Measurements from ENCODE around the gene AJAP1.

The AJAP1 gene

GRCh38 chr1:4655674-4656532, 1.5 kb downstream of the AJAP1 start:
- peak; percentile 6 for TF ChIP-seq CTCF (IDR thresholded peaks at IDR 0.05; ENCODE audit: borderline replicate concordance, control extremely low read depth, extremely low read depth, insufficient read depth, missing control alignments)
- peak; percentile 49 for DNase-seq (ENCODE audit: low spot score)
- in situ Hi-C loops (cut with MboI; ENCODE audit: low sequenced_read_pairs, unreplicated experiment) = no loop called here

GRCh38 chr1:4656533-4657140, 2.2 kb downstream of the AJAP1 start:
- no peak for TF ChIP-seq CTCF (IDR thresholded peaks at IDR 0.05; ENCODE audit: borderline replicate concordance, control extremely low read depth, extremely low read depth, insufficient read depth, missing control alignments)
- in situ Hi-C loops (cut with MboI; ENCODE audit: low sequenced_read_pairs, unreplicated experiment) = no loop called here
- DNase-seq (ENCODE audit: low spot score) = no peak

GRCh38 chr1:4657244-4657789, 2.9 kb downstream of the AJAP1 start:
- TF ChIP-seq CTCF (IDR thresholded peaks at IDR 0.05; ENCODE audit: borderline replicate concordance, control extremely low read depth, extremely low read depth, insufficient read depth, missing control alignments) = no peak
- DNase-seq (ENCODE audit: low spot score) = no peak
- in situ Hi-C loops (cut with MboI; ENCODE audit: low sequenced_read_pairs, unreplicated experiment) = no loop called here

GRCh38 chr1:4657960-4658541, 3.6 kb downstream of the AJAP1 start:
- no peak for TF ChIP-seq CTCF (IDR thresholded peaks at IDR 0.05; ENCODE audit: borderline replicate concordance, control extremely low read depth, extremely low read depth, insufficient read depth, missing control alignments)
- no peak for DNase-seq (ENCODE audit: low spot score)
- in situ Hi-C loops (cut with MboI; ENCODE audit: low sequenced_read_pairs, unreplicated experiment) = no loop called here

- in situ Hi-C loops (cut with MboI; ENCODE audit: low sequenced_read_pairs, unreplicated experiment) = no loop called here
- no peak for DNase-seq (ENCODE audit: low spot score)
- no peak for TF ChIP-seq CTCF (IDR thresholded peaks at IDR 0.05; ENCODE audit: borderline replicate concordance, control extremely low read depth, extremely low read depth, insufficient read depth, missing control alignments)
Observed at GRCh38 chr1:4658643-4659628, 4.5 kb downstream of the AJAP1 start.

Measured in GM13976 (cell line).